ENCODE data around the gene DOCK8. TPM values are rescaled to one million over a fixed set of nuclear protein-coding genes. Genes with fewer than 3 reads are reported as not detected.

The DOCK8 gene
- total and polyA plus RNA-seq, 2 experiments from 2014 or later: not detected

GRCh38 chr9:237141-237857 lies 22.6 kb downstream of the DOCK8 start:
- H4K20me1 ChIP-seq (ENCODE audit: insufficient read depth): 0 out of 2 replicates have a peak, but pooled peaks cover 4% of the 10 kb centered on the region
- no peaks in the 10 kb centered on the region for H3F3A ChIP-seq (ENCODE audit: insufficient read depth)
- no peaks in the 10 kb centered on the region for H3K9me3 ChIP-seq (ENCODE audit: low read depth)
- no peaks in the 10 kb centered on the region for H3K9me2 ChIP-seq (ENCODE audit: insufficient read depth)
- TF ChIP-seq EZH2phosphoT487 (IDR thresholded peaks at IDR 0.05; ENCODE audit: insufficient read depth, low read depth) (no peak), EZH2 (IDR thresholded peaks at IDR 0.05; ENCODE audit: insufficient read depth, poor library complexity, severe bottlenecking) (no peak)
- no peak overlapping the region for H2AFZ ChIP-seq
- in situ Hi-C loops (cut with MboI): no loop called here
- no peak overlapping the region for H3K27ac ChIP-seq
- no peak overlapping the region for H3K4me3 ChIP-seq
- no peak for DNase-seq
- H3K9ac ChIP-seq: no peak overlapping the region
- H3K4me1 ChIP-seq (ENCODE audit: insufficient read depth): no peaks in the 10 kb centered on the region
- no peaks in the 10 kb centered on the region for H3K79me2 ChIP-seq (ENCODE audit: insufficient read depth)
- H3K4me2 ChIP-seq (ENCODE audit: unreplicated experiment): no peak overlapping the region
- no peaks in the 10 kb centered on the region for H3K27me3 ChIP-seq (replicated peaks; ENCODE audit: insufficient read depth)
- no peaks in the 10 kb centered on the region for H3K36me3 ChIP-seq (ENCODE audit: low read depth)
- WGBS, 2 experiments (ENCODE audit: low coverage in 1 of 2, low lambda C conversion rate in 2 of 2, missing lambda C conversion rate in 2 of 2): 44 to 46% methylated on average over 3 of the region's 3 CpGs

GRCh38 chr9:237858-238345 lies 23.2 kb downstream of the DOCK8 start:
- Histone ChIP-seq H3K4me3 (no peak overlapping the region), H4K20me1 (ENCODE audit: insufficient read depth) (0 out of 2 replicates have a peak, but pooled peaks cover 4% of the 10 kb centered on the region), H3K79me2 (ENCODE audit: insufficient read depth) (no peaks in the 10 kb centered on the region), H3K9me2 (ENCODE audit: insufficient read depth) (no peaks in the 10 kb centered on the region), H3K27ac (no peak overlapping the region), H3K9me3 (ENCODE audit: low read depth) (no peaks in the 10 kb centered on the region), H3K36me3 (ENCODE audit: low read depth) (no peaks in the 10 kb centered on the region), H3F3A (ENCODE audit: insufficient read depth) (no peaks in the 10 kb centered on the region), H2AFZ (no peak overlapping the region), H3K9ac (no peak overlapping the region), H3K4me2 (ENCODE audit: unreplicated experiment) (no peak overlapping the region), H3K4me1 (ENCODE audit: insufficient read depth) (no peaks in the 10 kb centered on the region), H3K27me3 (replicated peaks; ENCODE audit: insufficient read depth) (no peaks in the 10 kb centered on the region)
- no peak for DNase-seq
- TF ChIP-seq EZH2 (IDR thresholded peaks at IDR 0.05; ENCODE audit: insufficient read depth, poor library complexity, severe bottlenecking) (no peak), EZH2phosphoT487 (IDR thresholded peaks at IDR 0.05; ENCODE audit: insufficient read depth, low read depth) (no peak)
- 26 to 29% methylated on average over 4 of the region's 4 CpGs for WGBS, 2 experiments (ENCODE audit: low coverage in 1 of 2, low lambda C conversion rate in 2 of 2, missing lambda C conversion rate in 2 of 2)
- in situ Hi-C loops (cut with MboI): no loop called here

- H3K9ac ChIP-seq: no peak overlapping the region
- H3K27me3 ChIP-seq (replicated peaks; ENCODE audit: insufficient read depth): no peaks in the 10 kb centered on the region; the same call in 1 of the 2 replicates
- H3K79me2 ChIP-seq (ENCODE audit: insufficient read depth): no peaks in the 10 kb centered on the region
- no peaks in the 10 kb centered on the region for H3K36me3 ChIP-seq (ENCODE audit: low read depth)
- H3K9me3 ChIP-seq (ENCODE audit: low read depth): no peaks in the 10 kb centered on the region
- no peak overlapping the region for H3K4me2 ChIP-seq (ENCODE audit: unreplicated experiment)
- no peak for TF ChIP-seq EZH2phosphoT487 (IDR thresholded peaks at IDR 0.05; ENCODE audit: insufficient read depth, low read depth)
- TF ChIP-seq EZH2 (IDR thresholded peaks at IDR 0.05; ENCODE audit: insufficient read depth, poor library complexity, severe bottlenecking): no peak
- 20 to 25% methylated on average over 5 of the region's 5 CpGs for WGBS, 2 experiments (ENCODE audit: low coverage in 1 of 2, low lambda C conversion rate in 2 of 2, missing lambda C conversion rate in 2 of 2)
- in situ Hi-C loops (cut with MboI): no loop called here
- no peaks in the 10 kb centered on the region for H3F3A ChIP-seq (ENCODE audit: insufficient read depth)
- DNase-seq: no peak
- no peak overlapping the region for H2AFZ ChIP-seq
- no peaks in the 10 kb centered on the region for H3K4me1 ChIP-seq (ENCODE audit: insufficient read depth)
- no peak overlapping the region for H3K27ac ChIP-seq
- 0 out of 2 replicates have a peak, but pooled peaks cover 4% of the 10 kb centered on the region for H4K20me1 ChIP-seq (ENCODE audit: insufficient read depth)
- no peaks in the 10 kb centered on the region for H3K9me2 ChIP-seq (ENCODE audit: insufficient read depth)
- H3K4me3 ChIP-seq: no peak overlapping the region
These were observed 27.9 kb downstream of the DOCK8 start for GRCh38 chr9:242461-243080.

- no peak for TF ChIP-seq EZH2phosphoT487 (IDR thresholded peaks at IDR 0.05; ENCODE audit: insufficient read depth, low read depth)
- no peak for TF ChIP-seq EZH2 (IDR thresholded peaks at IDR 0.05; ENCODE audit: insufficient read depth, poor library complexity, severe bottlenecking)
- no peak overlapping the region for H3K27ac ChIP-seq
- no peaks in the 10 kb centered on the region for H4K20me1 ChIP-seq (ENCODE audit: insufficient read depth)
- H3K4me1 ChIP-seq (ENCODE audit: insufficient read depth): no peaks in the 10 kb centered on the region
- no peaks in the 10 kb centered on the region; the same call in 1 of the 2 replicates for H3K27me3 ChIP-seq (replicated peaks; ENCODE audit: insufficient read depth)
- H3K9me2 ChIP-seq (ENCODE audit: insufficient read depth): no peaks in the 10 kb centered on the region
- no peak for DNase-seq
- H3K4me2 ChIP-seq (ENCODE audit: unreplicated experiment): no peak overlapping the region
- no peak overlapping the region for H3K9ac ChIP-seq
- H3K4me3 ChIP-seq: no peak overlapping the region
- no peaks in the 10 kb centered on the region for H3K9me3 ChIP-seq (ENCODE audit: low read depth)
- no peaks in the 10 kb centered on the region for H3K79me2 ChIP-seq (ENCODE audit: insufficient read depth)
- in situ Hi-C loops (cut with MboI): no loop called here
- 33 to 36% methylated on average over 2 of the region's 2 CpGs for WGBS, 2 experiments (ENCODE audit: low coverage in 1 of 2, low lambda C conversion rate in 2 of 2, missing lambda C conversion rate in 2 of 2)
- H3K36me3 ChIP-seq (ENCODE audit: low read depth): no peaks in the 10 kb centered on the region
- H3F3A ChIP-seq (ENCODE audit: insufficient read depth): no peaks in the 10 kb centered on the region
- no peak overlapping the region for H2AFZ ChIP-seq
These were observed 33.8 kb downstream of the DOCK8 start for GRCh38 chr9:248278-248961.

Data from GM23248 (cell line).